DMS153 treated with DMSO at 0.1 percent for 48 hours (cell line): ENCODE results near the gene CEBPZOS.

Experiments used
- DNase-seq: peaks from one replicate; lab custom pipeline; 2025; ENCODE audit not compliant: unreplicated experiment; lab: John Stamatoyannopoulos, UW

The CEBPZOS gene

DNA sequence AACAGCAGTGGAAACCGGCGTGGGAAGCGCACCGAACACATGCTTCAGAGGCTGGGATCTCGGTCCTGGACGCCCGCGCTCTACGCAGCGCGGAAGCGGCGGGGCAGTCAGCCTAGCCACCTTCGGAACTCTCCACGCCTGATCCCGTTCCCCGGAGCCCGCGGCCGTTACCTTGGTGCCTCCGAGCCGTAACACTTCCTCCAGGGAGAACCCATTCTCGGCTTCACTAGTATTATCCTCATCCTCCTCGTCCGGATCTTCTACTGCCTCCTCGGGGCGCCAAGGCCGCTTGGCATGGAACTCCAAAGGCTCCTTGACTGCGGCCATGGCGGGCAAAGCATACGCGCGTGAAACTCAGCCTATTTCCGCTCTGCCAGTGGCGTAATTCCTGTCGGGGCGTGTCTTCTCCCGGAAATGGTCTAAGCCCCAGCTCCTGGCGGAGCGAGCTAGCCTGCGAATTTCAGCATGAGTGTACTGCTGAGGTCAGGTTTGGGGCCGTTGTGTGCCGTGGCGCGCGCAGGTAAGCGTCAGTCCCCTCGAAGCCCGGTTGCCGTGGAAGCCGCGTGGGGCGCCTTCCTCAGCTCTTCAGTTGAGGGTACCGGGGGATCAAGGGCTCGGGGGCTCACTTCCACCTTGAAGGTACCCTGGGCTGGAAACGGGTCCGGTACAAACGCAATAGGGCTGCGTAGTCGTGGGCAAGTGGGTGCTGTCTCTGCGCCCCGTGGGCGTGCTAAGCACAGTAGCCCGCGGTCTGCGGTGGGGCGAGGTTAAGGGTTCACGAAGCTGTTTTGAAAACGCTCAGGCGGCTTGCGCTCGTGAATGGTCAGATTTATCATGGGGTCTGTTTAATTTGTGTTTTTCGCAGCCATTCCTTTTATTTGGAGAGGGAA is 35.2 kb downstream of the CEBPZOS start, which contains the start of the genes CEBPZ and NDUFAF7:
TSS of gene CEBPZ (minus strand) at position 356 of the 890 bp plus-strand sequence. CDS start at position 327, 29 bp downstream.
TSS of gene NDUFAF7 (plus strand) at position 418 of the 890 bp plus-strand sequence. CDS start at position 466, 48 bp downstream.
- DNase-seq, result peak; percentile 86

DNA sequence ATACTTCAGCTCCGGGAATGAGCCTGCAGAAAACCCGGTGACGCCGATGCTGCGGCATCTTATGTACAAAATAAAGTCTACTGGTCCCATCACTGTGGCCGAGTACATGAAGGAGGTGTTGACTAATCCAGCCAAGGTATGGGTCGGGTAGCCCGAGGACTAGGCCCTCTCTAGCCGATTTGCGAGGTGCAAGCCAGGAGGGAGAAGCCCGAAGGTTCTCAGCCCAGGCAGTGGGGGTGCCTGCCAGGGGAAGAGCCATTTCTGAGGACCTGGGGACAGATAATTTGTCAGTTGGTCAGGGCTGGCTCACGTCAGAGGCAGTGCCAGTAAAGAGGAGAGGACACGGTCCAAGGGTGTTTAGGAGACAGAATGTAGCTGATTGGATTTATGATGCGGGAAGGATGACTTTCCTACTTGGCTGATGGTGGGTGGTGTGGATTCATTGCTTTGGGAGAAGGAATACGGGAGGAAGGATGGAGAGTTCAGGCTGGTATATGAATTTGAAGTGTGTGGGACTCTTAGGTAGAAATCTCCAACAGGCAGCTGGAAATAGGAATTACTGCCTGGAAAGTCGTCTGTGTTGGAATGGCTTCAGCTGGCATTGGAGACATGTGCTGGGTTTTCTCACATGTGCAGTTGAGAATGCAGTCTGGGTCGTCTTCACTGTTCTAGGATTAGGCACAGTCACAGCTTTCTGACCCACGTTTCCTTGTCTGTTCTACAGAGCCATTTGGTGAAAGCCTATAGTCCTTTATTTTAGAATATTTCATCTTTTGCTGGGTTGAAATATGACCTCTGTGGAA is 36.0 kb downstream of the CEBPZOS start:
- no peak for DNase-seq

DNA sequence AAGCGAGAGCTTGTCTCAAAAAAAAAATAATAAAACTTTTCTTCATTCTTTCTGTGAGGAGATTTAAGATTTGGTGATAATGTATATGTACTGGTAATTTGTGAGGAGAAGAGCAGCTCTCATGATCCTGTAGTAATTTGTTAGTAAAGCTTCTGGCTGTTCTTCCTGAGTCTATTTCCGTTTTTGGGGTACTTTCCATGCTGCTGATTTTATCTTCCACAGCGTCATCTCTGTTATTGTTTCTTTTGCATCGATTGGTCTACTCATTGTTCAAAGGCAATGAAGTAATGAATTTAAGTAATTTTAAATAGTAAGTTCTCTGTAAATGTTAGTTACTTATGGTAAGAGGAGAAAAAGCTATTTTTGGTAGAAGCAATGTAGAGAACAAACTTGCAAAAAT is 47.1 kb downstream of the CEBPZOS start:
- no peak for DNase-seq

DNA sequence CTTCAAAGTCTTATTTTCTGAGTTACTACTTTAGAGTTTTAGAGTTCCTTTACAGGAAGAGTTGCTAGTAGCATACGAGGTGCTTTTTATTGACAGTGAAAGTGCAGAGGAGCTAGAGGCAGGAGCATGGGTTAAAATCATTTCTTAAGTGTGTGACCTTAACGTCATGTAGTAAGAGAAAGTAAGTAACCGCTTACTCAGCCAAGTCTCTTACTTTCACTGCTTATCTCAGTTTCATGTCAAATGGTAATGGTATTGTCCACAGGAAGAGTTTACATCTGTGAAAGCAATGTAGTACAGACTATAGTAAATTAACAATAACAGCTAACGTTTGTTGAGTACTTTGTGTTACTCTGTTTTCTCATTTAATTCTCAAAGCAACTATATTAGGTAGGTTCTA is 47.7 kb downstream of the CEBPZOS start:
- DNase-seq, result no peak

DNA sequence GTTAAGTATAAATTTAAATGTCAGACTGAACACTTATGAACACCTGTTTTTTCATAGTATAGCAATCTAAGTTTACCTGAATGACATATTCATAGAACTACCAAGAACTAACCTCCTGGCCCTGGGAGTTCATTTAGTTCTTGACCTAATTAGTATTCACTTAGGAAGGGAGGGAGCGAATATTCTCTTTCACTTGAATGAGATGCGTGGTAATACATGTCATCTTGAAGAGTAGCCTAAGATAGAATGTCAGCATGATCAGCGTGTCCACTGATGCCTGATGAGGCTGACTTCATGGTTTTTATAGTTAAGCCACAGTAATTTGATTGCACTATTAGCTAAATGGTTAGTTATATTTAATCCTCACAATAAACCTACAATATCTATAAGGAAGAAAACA is 48.5 kb downstream of the CEBPZOS start:
- DNase-seq, result no peak

DNA sequence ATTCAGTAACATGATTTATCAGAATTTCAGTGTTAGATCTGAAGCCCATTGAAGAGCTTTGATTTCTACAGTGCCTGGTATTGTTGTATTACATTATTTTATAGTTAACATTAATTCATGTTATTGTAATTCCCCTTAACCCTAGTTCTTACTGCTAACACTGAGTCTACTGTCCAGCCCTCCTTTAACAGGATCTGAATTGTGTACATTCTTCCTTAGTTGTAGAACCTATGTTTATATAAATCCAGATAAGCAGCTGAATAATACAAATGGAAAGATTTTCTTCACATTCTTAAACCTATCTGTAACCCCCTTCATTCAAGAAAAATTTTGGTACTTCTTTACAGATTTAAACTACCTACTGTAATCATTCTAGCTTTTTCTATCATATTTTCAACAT is 49.9 kb downstream of the CEBPZOS start:
- no peak for DNase-seq

DNA sequence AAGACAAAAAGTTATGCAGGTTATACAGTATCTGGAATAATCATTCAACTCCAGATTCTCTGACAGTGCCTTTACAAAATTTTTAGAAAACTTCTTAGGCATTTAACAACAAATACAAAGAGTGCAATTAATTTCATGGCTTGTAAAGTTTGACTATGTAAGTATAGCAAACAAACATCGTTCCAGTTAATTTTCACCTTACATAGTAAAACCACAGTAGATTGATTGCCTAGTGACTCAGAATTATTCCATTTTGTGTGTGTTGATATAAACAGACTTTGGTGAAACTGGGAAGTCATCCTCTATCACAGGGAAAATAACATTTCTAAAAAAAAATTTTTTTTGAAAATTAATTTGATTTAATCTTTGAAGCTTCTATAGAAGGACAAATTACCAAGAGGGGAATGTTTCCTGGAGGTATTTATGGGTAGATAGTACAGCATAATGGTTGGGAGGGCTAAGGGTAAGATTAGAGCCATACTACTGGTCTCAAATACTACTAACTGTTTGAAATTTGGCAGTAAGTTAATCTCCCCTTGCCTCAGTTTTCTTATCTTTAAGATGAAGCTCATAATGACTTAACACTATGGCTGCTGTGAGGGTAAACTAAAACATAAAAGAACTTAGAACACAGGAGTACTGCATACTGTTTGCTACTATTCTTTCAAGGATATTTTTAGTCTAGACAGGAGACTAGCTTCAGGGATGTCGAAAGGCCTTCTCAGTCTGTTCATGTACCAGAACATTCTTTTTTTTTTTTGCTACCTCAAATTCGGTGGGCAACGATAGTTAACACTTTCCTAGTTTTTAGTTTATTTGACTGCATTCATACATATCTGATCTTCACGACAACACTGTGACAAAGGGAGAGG is 54.8 kb downstream of the CEBPZOS start:
- DNase-seq, result no peak
